OCI-LY1 (cell line): ENCODE measurements around the gene SLC7A8.

Experiments used
- CTCF ChIP-seq: fragments of 200-600 bp; sonication (generic), shearing (Covaris generic); IDR thresholded peaks from 2 replicates; pipeline ENCODE4 v1.5.1; 2017; ENCODE audit warnings: mild to moderate bottlenecking, antibody characterized with exemption, low read length, moderate library complexity, mixed read lengths
- EZH2 ChIP-seq: fragments of 200-600 bp; sonication (generic), shearing (Covaris generic); IDR thresholded peaks from 2 replicates; pipeline ENCODE4 v1.8.0; 2017; ENCODE audit warnings: borderline replicate concordance, mixed run types, mild to moderate bottlenecking, antibody characterized with exemption, low read length, moderate library complexity, mixed read lengths

- no peak for TF ChIP-seq EZH2
- TF ChIP-seq CTCF = no peak
Observed at GRCh38 chr14:23159532-23159931, 23.9 kb downstream of the SLC7A8 start.
